DND-41 (cell line): ENCODE measurements around the gene RNU1-3.

Source experiments
- ATAC-seq: fragments of 200-7000 bp; cut with Tn5 transposase; 3 replicates; pipeline ENCODE4 v1.9.1; 2021; ENCODE audit warnings: low read depth; ENCODE audit not compliant: insufficient read depth
- DNase-seq: peaks from one replicate; pipeline ENCODE4 v3.0.0-alpha.2; 2020
- H2AFZ ChIP-seq: 2 replicates; pipeline ENCODE4 v1.6.0; 2012; ENCODE audit warnings: low read depth, low read length
- H3K27ac ChIP-seq: 2 replicates; pipeline ENCODE4 v1.5.1; 2012; ENCODE audit warnings: low read length, inconsistent platforms
- H3K27me3 ChIP-seq: fragments of 200-600 bp; sonication (generic); 2 replicates; pipeline ENCODE4 v1.6.0; 2012; ENCODE audit warnings: low read length, mild to moderate bottlenecking, inconsistent platforms; ENCODE audit not compliant: insufficient read depth, poor library complexity
- H3K36me3 ChIP-seq: 2 replicates; pipeline ENCODE4 v1.5.1; 2012; ENCODE audit warnings: low read length, inconsistent platforms; ENCODE audit not compliant: insufficient read depth
- H3K4me1 ChIP-seq: 2 replicates; pipeline ENCODE4 v1.5.1; 2012; ENCODE audit warnings: mild to moderate bottlenecking, low read length; ENCODE audit not compliant: insufficient read depth
- H3K4me2 ChIP-seq: 2 replicates; pipeline ENCODE4 v1.6.0; 2012; ENCODE audit warnings: mild to moderate bottlenecking, moderate library complexity, low read length, inconsistent platforms; ENCODE audit not compliant: insufficient read depth
- H3K4me3 ChIP-seq, 2 experiments: fragments of 200-600 bp in 1 of 2; shearing (Covaris generic) in 1 of 2; 2 replicates each; pipeline ENCODE4 v1.5.1; 2012 to 2016; ENCODE audit warnings: inconsistent platforms in 2 of 2, low read length in 2 of 2, mild to moderate bottlenecking in 2 of 2, low read depth in 1 of 2, moderate library complexity in 1 of 2
- H3K79me2 ChIP-seq: 2 replicates; pipeline ENCODE4 v1.6.0; 2012; ENCODE audit warnings: low read length, inconsistent platforms; ENCODE audit not compliant: insufficient read depth
- H3K9ac ChIP-seq: 2 replicates; pipeline ENCODE4 v1.6.0; 2012; ENCODE audit warnings: low read depth, mild to moderate bottlenecking, inconsistent platforms, low read length, moderate library complexity
- H3K9me3 ChIP-seq: 2 replicates; pipeline ENCODE4 v1.5.1; 2012; ENCODE audit warnings: low read length, moderate library complexity, mild to moderate bottlenecking, inconsistent platforms; ENCODE audit not compliant: insufficient read depth, severe bottlenecking
- H4K20me1 ChIP-seq: 2 replicates; pipeline ENCODE4 v1.6.0; 2012; ENCODE audit warnings: low read length; ENCODE audit not compliant: insufficient read depth
- EZH2 ChIP-seq: IDR thresholded peaks from 3 replicates; pipeline ENCODE4 v1.6.1; 2012; ENCODE audit warnings: borderline replicate concordance, low read depth, mild to moderate bottlenecking, moderate library complexity, low read length, inconsistent platforms; ENCODE audit not compliant: severe bottlenecking
- TF ChIP-seq, protein P1 (sequence below): IDR thresholded peaks from 2 replicates; pipeline ENCODE4 v1.5.1; 2012; ENCODE audit warnings: borderline replicate concordance, low read length, moderate library complexity, mild to moderate bottlenecking; ENCODE audit not compliant: poor library complexity, severe bottlenecking; ENCODE audit errors: extremely low read depth

The RNU1-3 gene

DNA sequence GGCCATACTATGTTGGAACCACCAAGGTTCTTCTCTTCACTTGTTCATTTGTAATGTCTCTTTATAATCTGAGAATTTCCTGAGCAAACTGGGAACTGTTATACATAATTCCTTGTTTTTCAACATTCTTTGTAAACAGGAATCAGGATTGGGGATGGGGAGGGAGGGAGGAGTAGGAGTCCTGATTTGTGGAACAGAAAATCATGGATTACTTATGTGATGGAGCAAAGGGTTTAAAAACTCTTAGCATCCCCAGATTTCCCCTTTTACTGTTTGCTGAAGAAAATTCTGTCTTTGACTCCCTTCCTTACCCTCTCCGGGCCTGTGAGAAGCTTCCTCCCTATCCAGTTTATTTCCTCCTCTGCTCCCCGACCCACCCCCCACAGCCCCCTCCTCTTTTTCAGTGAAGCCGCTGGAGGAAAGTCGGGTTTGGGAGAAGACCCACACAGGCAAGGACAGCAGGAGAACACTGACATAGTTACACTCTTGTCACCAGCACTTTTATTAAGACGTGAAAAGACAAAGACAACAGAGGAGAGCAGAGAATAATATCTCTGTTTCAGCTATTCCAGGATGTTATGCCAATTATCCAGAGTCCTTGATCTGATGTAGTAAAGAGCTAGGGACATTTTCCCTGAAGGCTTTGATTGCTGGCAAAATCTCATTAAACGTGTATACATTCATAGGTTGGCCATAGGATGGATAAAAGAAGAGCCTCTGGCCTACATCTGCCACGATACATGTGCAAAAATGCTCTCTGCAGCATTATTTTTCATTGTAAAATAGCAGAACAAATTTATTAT is 48.8 kb downstream of the RNU1-3 start:
- Histone ChIP-seq H3K9ac (no peak overlapping the region), H3K27ac (no peak overlapping the region), H2AFZ (no peak overlapping the region), H3K27me3 (no peaks in the 10 kb centered on the region), H3K4me1 (peaks cover 13% of the 10 kb centered on the region), H3K36me3 (peaks cover 33% of the 10 kb centered on the region), H3K79me2 (peaks cover 4% of the 10 kb centered on the region), H4K20me1 (0 out of 2 replicates have a peak, but pooled peaks cover 4% of the 10 kb centered on the region), H3K9me3 (no peaks in the 10 kb centered on the region), H3K4me2 (no peak overlapping the region), H3K4me3 (no peak overlapping the region)
- DNase-seq (no peak), ATAC-seq (no peak)
- no peak for TF ChIP-seq EZH2
- TF ChIP-seq, protein P1, sequence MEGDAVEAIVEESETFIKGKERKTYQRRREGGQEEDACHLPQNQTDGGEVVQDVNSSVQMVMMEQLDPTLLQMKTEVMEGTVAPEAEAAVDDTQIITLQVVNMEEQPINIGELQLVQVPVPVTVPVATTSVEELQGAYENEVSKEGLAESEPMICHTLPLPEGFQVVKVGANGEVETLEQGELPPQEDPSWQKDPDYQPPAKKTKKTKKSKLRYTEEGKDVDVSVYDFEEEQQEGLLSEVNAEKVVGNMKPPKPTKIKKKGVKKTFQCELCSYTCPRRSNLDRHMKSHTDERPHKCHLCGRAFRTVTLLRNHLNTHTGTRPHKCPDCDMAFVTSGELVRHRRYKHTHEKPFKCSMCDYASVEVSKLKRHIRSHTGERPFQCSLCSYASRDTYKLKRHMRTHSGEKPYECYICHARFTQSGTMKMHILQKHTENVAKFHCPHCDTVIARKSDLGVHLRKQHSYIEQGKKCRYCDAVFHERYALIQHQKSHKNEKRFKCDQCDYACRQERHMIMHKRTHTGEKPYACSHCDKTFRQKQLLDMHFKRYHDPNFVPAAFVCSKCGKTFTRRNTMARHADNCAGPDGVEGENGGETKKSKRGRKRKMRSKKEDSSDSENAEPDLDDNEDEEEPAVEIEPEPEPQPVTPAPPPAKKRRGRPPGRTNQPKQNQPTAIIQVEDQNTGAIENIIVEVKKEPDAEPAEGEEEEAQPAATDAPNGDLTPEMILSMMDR, result no peak

DNA sequence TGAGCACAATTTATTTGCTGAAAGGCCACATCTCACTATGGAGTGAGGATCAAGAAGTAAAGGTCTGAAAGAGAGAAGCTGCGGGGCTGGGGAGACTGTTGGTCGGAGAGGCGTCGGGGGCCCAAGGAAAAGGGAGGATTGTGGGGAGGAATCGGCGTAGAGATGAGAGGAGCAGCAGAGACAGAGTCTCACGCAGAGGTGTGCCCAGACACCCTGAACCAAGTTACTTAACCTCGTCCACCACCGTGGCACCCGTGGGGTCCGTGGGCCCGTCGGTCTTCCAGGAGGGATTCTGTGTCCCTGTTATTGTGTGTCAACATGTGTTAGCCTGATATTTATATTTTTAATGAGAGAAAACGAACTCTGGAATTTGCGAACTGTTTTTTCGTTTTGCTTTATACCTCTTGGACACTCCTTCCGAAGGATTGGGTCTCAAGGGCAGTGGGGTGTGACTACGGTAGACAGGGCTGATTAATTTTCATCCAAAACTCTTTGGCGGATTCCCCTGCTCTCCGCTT is 49.6 kb downstream of the RNU1-3 start:
- no peaks in the 10 kb centered on the region for H3K27me3 ChIP-seq
- peaks cover 9% of the 10 kb centered on the region; the same call in 1 of the 2 replicates for H4K20me1 ChIP-seq
- no peak overlapping the region for H2AFZ ChIP-seq
- ATAC-seq (no peak), DNase-seq (no peak)
- no peak overlapping the region for H3K27ac ChIP-seq
- H3K4me2 ChIP-seq, result no peak overlapping the region
- peaks cover 12% of the 10 kb centered on the region for H3K79me2 ChIP-seq
- TF ChIP-seq EZH2, result no peak
- TF ChIP-seq, protein P1, result no peak
- peaks cover 27% of the 10 kb centered on the region for H3K36me3 ChIP-seq
- no peak overlapping the region for H3K4me3 ChIP-seq
- H3K9me3 ChIP-seq, result no peaks in the 10 kb centered on the region
- H3K9ac ChIP-seq, result no peak overlapping the region
- peaks cover 20% of the 10 kb centered on the region for H3K4me1 ChIP-seq
